ENCODE data around the gene DTHD1. TPM values are rescaled to one million over a fixed set of nuclear protein-coding genes. Genes with fewer than 3 reads are reported as not detected.
A peak's percentile ranks its signal among the peaks of the same experiment; 100 is the strongest.

The DTHD1 gene
- total and polyA plus RNA-seq, 5 donors from 2014 or later, result 0.09 to 3.3 (median 0.24) TPM; not detected in 1

DNA sequence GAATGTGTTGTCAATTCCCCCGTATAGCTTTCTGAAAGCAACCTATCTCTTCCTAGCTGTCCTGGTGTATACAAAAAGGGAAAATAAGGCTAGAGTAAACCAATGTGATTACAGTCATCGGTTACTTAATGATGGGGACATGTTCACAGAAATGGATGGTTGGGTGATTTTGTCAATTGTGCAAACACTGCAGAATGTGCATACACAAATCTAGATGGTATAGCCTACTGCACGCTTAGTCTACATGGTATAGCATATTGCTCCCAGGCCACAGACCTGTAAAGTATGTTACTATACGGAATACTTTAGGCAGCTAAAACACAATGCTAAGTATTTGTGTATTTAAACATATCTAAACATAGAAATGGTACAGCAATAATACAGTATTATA lies 5.1 kb downstream of the DTHD1 start:
- Mint-ChIP-seq H3K4me1 (peaks cover 14 to 20% (median 17%) of the 10 kb centered on the region in 4 donors), H3K4me3 (peak overlapping the region in 2 of 4 donors; percentile 40 to 52), H3K27me3 (no peaks in the 10 kb centered on the region), H3K27ac (peak overlapping the region; percentile 82 to 99 (median 86)), H3K9me3 (peaks cover 0 to 10% (median 3%) of the 10 kb centered on the region in 7 donors), H3K36me3 (no peaks in the 10 kb centered on the region)
- Histone ChIP-seq H3K4me3 (ENCODE audit: low read depth, low read length) (peak overlapping the region; percentile 57), H3K27ac (ENCODE audit: insufficient read depth, low read length, poor library complexity, severe bottlenecking) (peak overlapping the region; percentile 80), H3K36me3 (ENCODE audit: control insufficient read depth, insufficient read depth, low read length) (no peaks in the 10 kb centered on the region), H3K27me3 (ENCODE audit: control insufficient read depth, insufficient read depth, low read length) (no peaks in the 10 kb centered on the region), H3K9me3 (ENCODE audit: control insufficient read depth in 2 of 2, low read length in 2 of 2) (no peaks in the 10 kb centered on the region), H3K4me1 (ENCODE audit: control insufficient read depth, insufficient read depth, low read length, poor library complexity, severe bottlenecking) (peaks cover 12% of the 10 kb centered on the region)
- ATAC-seq (ENCODE audit: low read depth in 2 of 2) (no peak), DNase-seq (no peak)

DNA sequence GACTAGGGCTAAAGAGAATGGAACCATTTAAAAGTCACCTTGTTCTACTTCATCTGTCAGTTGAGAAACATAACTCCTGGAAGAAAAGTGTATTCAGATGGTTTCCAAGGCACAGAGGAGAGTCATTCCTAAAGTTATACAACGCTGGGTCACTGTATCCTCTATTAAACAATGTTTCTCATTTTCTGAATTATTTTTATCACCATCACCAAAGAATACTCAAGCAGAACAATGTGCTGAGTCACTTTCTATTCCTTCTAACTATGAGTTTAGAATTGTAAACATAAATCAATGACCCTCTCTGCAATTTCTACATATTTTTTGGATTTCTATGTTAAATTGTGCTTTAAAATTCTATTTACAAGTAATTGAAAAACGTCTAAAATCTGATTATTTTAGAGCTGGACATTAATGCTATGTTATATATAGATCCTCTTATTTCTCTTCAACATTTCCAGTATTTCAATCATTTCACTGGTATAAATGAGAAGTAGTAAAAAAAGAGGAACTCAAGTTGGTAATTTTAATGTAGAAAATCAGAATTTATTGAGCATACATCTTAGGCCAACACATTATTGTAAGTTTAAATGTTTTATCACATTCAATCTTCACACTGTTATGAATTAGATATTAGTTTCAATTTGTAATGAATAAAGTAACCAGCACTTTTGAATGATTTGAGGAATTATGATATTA lies 7.5 kb downstream of the DTHD1 start:
- H3K27me3 ChIP-seq (ENCODE audit: control insufficient read depth, insufficient read depth, low read length), result no peaks in the 10 kb centered on the region
- H3K4me3 Mint-ChIP-seq, result no peak overlapping the region
- ATAC-seq (ENCODE audit: low read depth in 2 of 2) (no peak), DNase-seq (no peak)
- peaks cover 12% of the 10 kb centered on the region for H3K4me1 ChIP-seq (ENCODE audit: control insufficient read depth, insufficient read depth, low read length, poor library complexity, severe bottlenecking)
- no peaks in the 10 kb centered on the region for H3K36me3 Mint-ChIP-seq
- no peak overlapping the region for H3K27ac Mint-ChIP-seq
- H3K27me3 Mint-ChIP-seq, result no peaks in the 10 kb centered on the region
- H3K4me1 Mint-ChIP-seq, result peaks cover 10 to 23% (median 17%) of the 10 kb centered on the region in 4 donors
- no peak overlapping the region for H3K27ac ChIP-seq (ENCODE audit: insufficient read depth, low read length, poor library complexity, severe bottlenecking)
- H3K9me3 ChIP-seq (ENCODE audit: control insufficient read depth in 2 of 2, low read length in 2 of 2), result no peaks in the 10 kb centered on the region
- peaks cover 0 to 10% (median 3%) of the 10 kb centered on the region in 7 donors for H3K9me3 Mint-ChIP-seq
- no peaks in the 10 kb centered on the region for H3K36me3 ChIP-seq (ENCODE audit: control insufficient read depth, insufficient read depth, low read length)
- no peak overlapping the region for H3K4me3 ChIP-seq (ENCODE audit: low read depth, low read length)

DNA sequence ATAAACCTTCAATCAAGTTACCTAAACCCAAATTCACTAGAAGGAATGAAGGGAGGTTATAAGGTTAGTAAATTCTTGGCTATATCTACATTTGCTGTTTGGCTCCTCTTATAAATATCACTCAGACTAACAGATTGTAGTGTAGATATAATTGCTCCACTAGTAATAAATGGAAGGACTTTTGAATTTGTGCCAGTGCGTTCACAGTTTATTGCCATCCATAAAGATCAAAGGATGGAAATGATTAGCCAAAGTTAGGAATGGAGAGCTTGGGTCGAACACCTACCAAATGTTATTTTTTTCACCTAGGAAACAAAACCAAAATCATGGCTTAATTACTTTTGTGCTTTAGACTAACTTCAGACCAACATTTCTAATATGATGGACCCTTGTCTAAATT lies 9.2 kb downstream of the DTHD1 start:
- no peak for ATAC-seq (ENCODE audit: low read depth in 2 of 2)
- H3K4me1 Mint-ChIP-seq, result peaks cover 8 to 20% (median 10%) of the 10 kb centered on the region in 4 donors
- Histone ChIP-seq H3K9me3 (ENCODE audit: control insufficient read depth in 2 of 2, low read length in 2 of 2) (no peaks in the 10 kb centered on the region), H3K36me3 (ENCODE audit: control insufficient read depth, insufficient read depth, low read length) (no peaks in the 10 kb centered on the region), H3K27ac (ENCODE audit: insufficient read depth, low read length, poor library complexity, severe bottlenecking) (no peak overlapping the region), H3K4me1 (ENCODE audit: control insufficient read depth, insufficient read depth, low read length, poor library complexity, severe bottlenecking) (peaks cover 9% of the 10 kb centered on the region), H3K27me3 (ENCODE audit: control insufficient read depth, insufficient read depth, low read length) (no peaks in the 10 kb centered on the region), H3K4me3 (ENCODE audit: low read depth, low read length) (no peak overlapping the region)
- H3K4me3 Mint-ChIP-seq, result no peak overlapping the region
- DNase-seq, result no peak
- H3K9me3 Mint-ChIP-seq, result peaks cover 0 to 10% (median 3%) of the 10 kb centered on the region in 7 donors
- H3K36me3 Mint-ChIP-seq, result no peaks in the 10 kb centered on the region
- no peaks in the 10 kb centered on the region for H3K27me3 Mint-ChIP-seq
- H3K27ac Mint-ChIP-seq, result no peak overlapping the region

DNA sequence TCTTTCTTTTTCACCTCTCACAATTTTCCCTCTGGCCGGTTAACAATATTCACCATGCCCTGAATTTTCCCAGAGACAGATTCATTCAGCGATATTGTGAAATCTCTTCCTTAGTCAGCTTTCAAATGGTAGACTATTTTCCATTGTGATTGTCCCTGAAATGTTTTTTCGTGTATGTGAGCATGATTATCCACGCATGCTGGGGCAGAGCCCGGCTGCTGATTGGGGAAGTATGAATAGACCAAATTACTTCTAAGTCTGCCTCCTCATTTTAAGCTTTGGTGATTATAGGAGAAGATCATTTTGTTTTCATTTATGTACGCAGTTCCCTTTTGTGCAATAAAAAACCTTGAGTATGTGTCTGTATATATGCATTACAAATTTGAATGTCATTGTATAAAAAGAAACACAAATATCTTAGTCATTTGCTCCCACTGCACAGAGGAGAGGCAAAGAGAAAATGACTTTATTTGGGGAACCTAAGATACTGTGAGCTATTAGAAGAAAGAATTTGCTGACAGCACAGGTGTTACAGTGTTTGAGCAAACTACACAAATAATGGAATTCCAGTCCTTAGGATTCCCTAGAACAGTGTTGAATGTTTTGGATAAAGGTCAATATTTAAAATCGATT lies 11.3 kb downstream of the DTHD1 start:
- Mint-ChIP-seq H3K4me1 (peaks cover 0 to 15% (median under 1%) of the 10 kb centered on the region in 4 donors), H3K27me3 (no peaks in the 10 kb centered on the region), H3K36me3 (no peaks in the 10 kb centered on the region), H3K9me3 (peaks cover 0 to under 1% (median 0%) of the 10 kb centered on the region in 7 donors), H3K4me3 (no peak overlapping the region), H3K27ac (peak overlapping the region in 1 of 3 donors; percentile 27)
- Histone ChIP-seq H3K27ac (ENCODE audit: insufficient read depth, low read length, poor library complexity, severe bottlenecking) (no peak overlapping the region), H3K9me3 (ENCODE audit: control insufficient read depth in 2 of 2, low read length in 2 of 2) (no peaks in the 10 kb centered on the region), H3K36me3 (ENCODE audit: control insufficient read depth, insufficient read depth, low read length) (no peaks in the 10 kb centered on the region), H3K4me3 (ENCODE audit: low read depth, low read length) (no peak overlapping the region), H3K4me1 (ENCODE audit: control insufficient read depth, insufficient read depth, low read length, poor library complexity, severe bottlenecking) (no peaks in the 10 kb centered on the region), H3K27me3 (ENCODE audit: control insufficient read depth, insufficient read depth, low read length) (no peaks in the 10 kb centered on the region)
- no peak for DNase-seq
- no peak for ATAC-seq (ENCODE audit: low read depth in 2 of 2)

DNA sequence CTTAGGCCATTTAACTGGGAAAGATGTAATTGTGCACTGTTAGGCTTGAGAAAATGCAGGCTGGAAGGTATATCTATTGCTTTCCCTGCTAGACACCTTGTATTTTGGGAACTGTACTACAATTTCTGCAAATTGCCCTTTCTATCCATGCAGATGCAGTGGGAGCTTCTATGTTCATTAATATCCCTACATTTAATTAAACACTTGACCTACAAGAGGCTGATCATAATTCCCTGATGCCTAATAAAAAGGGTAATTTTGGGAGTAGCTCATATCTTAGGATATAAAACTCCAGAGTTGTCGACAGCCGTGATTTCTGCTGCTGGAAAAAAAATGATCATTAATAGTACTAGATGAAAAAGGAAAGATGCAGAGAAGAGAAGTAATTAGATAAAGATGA lies 19.7 kb downstream of the DTHD1 start:
- Histone ChIP-seq H3K4me3 (ENCODE audit: low read depth, low read length) (no peak overlapping the region), H3K27ac (ENCODE audit: insufficient read depth, low read length, poor library complexity, severe bottlenecking) (no peak overlapping the region), H3K4me1 (ENCODE audit: control insufficient read depth, insufficient read depth, low read length, poor library complexity, severe bottlenecking) (no peaks in the 10 kb centered on the region), H3K27me3 (ENCODE audit: control insufficient read depth, insufficient read depth, low read length) (no peaks in the 10 kb centered on the region), H3K9me3 (ENCODE audit: control insufficient read depth in 2 of 2, low read length in 2 of 2) (no peaks in the 10 kb centered on the region), H3K36me3 (ENCODE audit: control insufficient read depth, insufficient read depth, low read length) (no peaks in the 10 kb centered on the region)
- H3K4me1 Mint-ChIP-seq, result peaks cover 0 to 10% (median 0%) of the 10 kb centered on the region in 4 donors
- H3K27me3 Mint-ChIP-seq, result peaks cover 5% of the 10 kb centered on the region
- peaks cover 0 to 1% (median 0%) of the 10 kb centered on the region in 7 donors for H3K9me3 Mint-ChIP-seq
- DNase-seq (no peak), ATAC-seq (ENCODE audit: low read depth in 2 of 2) (no peak)
- no peaks in the 10 kb centered on the region for H3K36me3 Mint-ChIP-seq
- H3K27ac Mint-ChIP-seq, result no peak overlapping the region
- H3K4me3 Mint-ChIP-seq, result no peak overlapping the region

DNA sequence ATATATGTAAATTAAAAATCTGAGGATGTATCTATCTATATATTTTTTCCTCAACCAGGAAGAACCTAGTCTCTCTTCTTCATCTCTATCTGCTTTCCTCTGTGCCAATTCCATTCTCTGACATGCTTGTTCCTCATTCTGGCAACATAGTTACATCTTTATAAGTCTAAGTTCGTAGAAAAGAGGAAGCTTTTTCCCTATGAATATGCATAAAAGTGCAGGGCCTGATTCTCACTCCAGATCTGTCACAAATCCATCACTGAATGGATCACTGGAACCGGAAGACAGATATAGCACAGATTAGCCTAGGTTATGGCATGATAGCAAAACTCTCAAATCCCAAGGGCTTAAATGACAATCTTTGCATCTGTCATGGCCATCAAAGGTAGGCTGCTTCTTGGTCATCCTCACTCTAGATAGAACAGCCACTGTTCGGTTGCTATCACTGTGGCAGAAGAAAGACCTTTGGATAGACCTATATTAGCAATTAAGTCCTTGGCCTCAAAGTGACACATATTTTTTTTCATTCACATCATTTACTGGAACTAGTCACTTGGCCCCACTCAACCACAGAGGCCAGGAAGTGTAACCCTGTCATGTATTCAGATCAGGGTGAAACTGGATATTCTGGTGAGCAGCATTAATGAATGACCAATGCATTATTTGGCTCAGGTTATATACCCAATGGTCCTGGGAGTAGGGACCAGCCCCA lies 22.2 kb downstream of the DTHD1 start:
- Mint-ChIP-seq H3K4me1 (peaks cover 0 to 5% (median 0%) of the 10 kb centered on the region in 4 donors), H3K9me3 (peaks cover 0 to 3% (median 1%) of the 10 kb centered on the region in 7 donors), H3K27ac (no peak overlapping the region), H3K36me3 (no peaks in the 10 kb centered on the region), H3K27me3 (peaks cover 5% of the 10 kb centered on the region), H3K4me3 (no peak overlapping the region)
- ATAC-seq (ENCODE audit: low read depth in 2 of 2), result no peak
- no peaks in the 10 kb centered on the region for H3K27me3 ChIP-seq (ENCODE audit: control insufficient read depth, insufficient read depth, low read length)
- no peak for DNase-seq
- H3K9me3 ChIP-seq (ENCODE audit: control insufficient read depth in 2 of 2, low read length in 2 of 2), result no peaks in the 10 kb centered on the region
- no peaks in the 10 kb centered on the region for H3K4me1 ChIP-seq (ENCODE audit: control insufficient read depth, insufficient read depth, low read length, poor library complexity, severe bottlenecking)
- no peaks in the 10 kb centered on the region for H3K36me3 ChIP-seq (ENCODE audit: control insufficient read depth, insufficient read depth, low read length)
- no peak overlapping the region for H3K27ac ChIP-seq (ENCODE audit: insufficient read depth, low read length, poor library complexity, severe bottlenecking)
- H3K4me3 ChIP-seq (ENCODE audit: low read depth, low read length), result no peak overlapping the region

DNA sequence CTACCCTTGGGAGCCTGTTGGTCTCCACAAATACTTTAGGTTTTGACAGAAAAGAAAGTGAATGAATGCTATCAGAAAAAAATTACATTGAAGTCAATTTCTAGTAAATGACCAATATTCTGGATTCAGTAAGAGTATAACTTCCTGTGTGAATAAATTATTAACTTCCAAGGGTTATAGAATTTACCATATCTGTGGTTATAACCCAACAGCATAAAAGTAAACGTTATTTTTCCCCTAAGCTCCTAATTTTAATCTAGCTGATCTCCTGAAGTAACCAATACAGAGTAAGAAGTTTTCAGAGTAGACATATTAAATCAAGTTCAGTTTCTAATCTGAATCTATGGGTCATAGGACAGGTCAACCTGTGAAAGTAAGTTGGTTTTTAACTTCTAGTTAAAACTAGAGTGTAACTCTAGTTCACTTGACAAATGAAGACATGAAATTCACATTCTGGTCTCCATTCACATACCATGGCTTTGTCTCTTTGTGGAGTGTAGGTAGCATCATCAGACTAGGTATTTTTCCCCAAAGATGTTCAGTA lies 22.8 kb downstream of the DTHD1 start:
- Mint-ChIP-seq H3K4me1 (peaks cover 0 to 5% (median 0%) of the 10 kb centered on the region in 4 donors), H3K27me3 (peaks cover 5% of the 10 kb centered on the region), H3K27ac (no peak overlapping the region), H3K4me3 (no peak overlapping the region), H3K9me3 (peaks cover 0 to 3% (median 1%) of the 10 kb centered on the region in 7 donors), H3K36me3 (no peaks in the 10 kb centered on the region)
- Histone ChIP-seq H3K4me3 (ENCODE audit: low read depth, low read length) (no peak overlapping the region), H3K36me3 (ENCODE audit: control insufficient read depth, insufficient read depth, low read length) (no peaks in the 10 kb centered on the region), H3K4me1 (ENCODE audit: control insufficient read depth, insufficient read depth, low read length, poor library complexity, severe bottlenecking) (no peaks in the 10 kb centered on the region), H3K9me3 (ENCODE audit: control insufficient read depth in 2 of 2, low read length in 2 of 2) (no peaks in the 10 kb centered on the region), H3K27ac (ENCODE audit: insufficient read depth, low read length, poor library complexity, severe bottlenecking) (no peak overlapping the region), H3K27me3 (ENCODE audit: control insufficient read depth, insufficient read depth, low read length) (no peaks in the 10 kb centered on the region)
- ATAC-seq (ENCODE audit: low read depth in 2 of 2) (no peak), DNase-seq (no peak)
